HepG2 (cell line): ENCODE results near the gene SPTY2D1. TPM values are rescaled to one million over a fixed set of nuclear protein-coding genes. Genes with fewer than 3 reads are reported as not detected.

Source experiments
- ELF3 ChIP-seq: IDR thresholded peaks from 2 replicates; pipeline ENCODE4 v1.6.1; 2016; ENCODE audit warnings: missing genetic modification reagents, missing compliant biosample characterization
- GATAD2A ChIP-seq: IDR thresholded peaks from 2 replicates; pipeline ENCODE4 v1.6.1; 2016
- MBD4 ChIP-seq: IDR thresholded peaks from 2 replicates; pipeline ENCODE4 v1.6.1; 2012; ENCODE audit warnings: low read length, inconsistent platforms, borderline replicate concordance
- MEIS2 ChIP-seq: sonication (generic); formaldehyde crosslinking; IDR thresholded peaks from 2 replicates; pipeline ENCODE4 v1.9.0; 2021; ENCODE audit warnings: mild to moderate bottlenecking, missing genetic modification reagents
- NPAS2 ChIP-seq: sonication (generic); formaldehyde crosslinking; IDR thresholded peaks from 2 replicates; pipeline ENCODE4 v1.8.0; 2022; ENCODE audit warnings: mild to moderate bottlenecking, missing genetic modification reagents, borderline replicate concordance
- NRL ChIP-seq: sonication (generic); formaldehyde crosslinking; IDR thresholded peaks from 2 replicates; pipeline ENCODE4 v1.5.0; 2020; ENCODE audit warnings: missing genetic modification reagents, mild to moderate bottlenecking, moderate library complexity, borderline replicate concordance
- RXRB ChIP-seq: IDR thresholded peaks from 2 replicates; pipeline ENCODE4 v1.6.1; 2016; ENCODE audit warnings: borderline replicate concordance, missing genetic modification reagents, missing compliant biosample characterization
- TGIF2 ChIP-seq: IDR thresholded peaks from 2 replicates; pipeline ENCODE4 v1.6.1; 2016; ENCODE audit warnings: control low read depth, missing compliant biosample characterization
- ZFAT ChIP-seq: sonication (generic); formaldehyde crosslinking; conservative IDR thresholded peaks from 2 replicates; pipeline ENCODE4 v1.8.1; 2023; ENCODE audit warnings: missing genetic modification reagents, inconsistent platforms
- ZFP90 ChIP-seq: sonication (generic); formaldehyde crosslinking; IDR thresholded peaks from 2 replicates; pipeline ENCODE4 v1.8.0; 2022; ENCODE audit warnings: missing genetic modification reagents, mild to moderate bottlenecking, inconsistent platforms, borderline replicate concordance
- ZNF737 ChIP-seq: sonication (generic); formaldehyde crosslinking; IDR thresholded peaks from 2 replicates; pipeline ENCODE4 v1.5.0; 2020; ENCODE audit warnings: missing genetic modification reagents, mild to moderate bottlenecking, borderline replicate concordance
- ZNF749 ChIP-seq: sonication (generic); formaldehyde crosslinking; IDR thresholded peaks from 2 replicates; pipeline ENCODE4 v1.8.0; 2022; ENCODE audit warnings: mild to moderate bottlenecking, missing genetic modification reagents, moderate library complexity, borderline replicate concordance
- polyA plus RNA-seq, 8 experiments: library from polyadenylated mRNA; depleted of rRNA in 3 of 8; stranded (reverse) in 7 of 8; unstranded in 1 of 8; fragments of >200 nt; fragmentation: Illumina TruSeq in 4 of 8; extraction: Trizol in 4 of 8; gene quantifications; 2 replicates each; pipeline versions ENCODE4 v1.2.1 to v1.2.3, GENCODE V29; 2011 to 2016; ENCODE audit warnings: low read depth in 4 of 8, missing spikeins in 1 of 8, mixed read lengths in 1 of 8; ENCODE audit not compliant: insufficient read depth in 1 of 8
- total RNA-seq, 5 experiments: library from RNA; depleted of rRNA; stranded (reverse); fragments of >200 nt; fragmentation: Illumina TruSeq; extraction: Trizol; gene quantifications; 2 replicates each; pipeline ENCODE4 v1.2.3, GENCODE V29; 2016; ENCODE audit warnings: low read depth in 1 of 5
- TF ChIP-seq, protein P1 (sequence below): sonication (generic); formaldehyde crosslinking; IDR thresholded peaks from 2 replicates; pipeline ENCODE4 v1.5.0; 2020; ENCODE audit warnings: mild to moderate bottlenecking, missing genetic modification reagents, borderline replicate concordance
- TF ChIP-seq, protein P2 (sequence below): sonication (generic); formaldehyde crosslinking; IDR thresholded peaks from 2 replicates; pipeline ENCODE4 v1.9.0; 2021; ENCODE audit warnings: mild to moderate bottlenecking, missing genetic modification reagents
- TF ChIP-seq, protein P3 (sequence below): sonication (generic); formaldehyde crosslinking; IDR thresholded peaks from 2 replicates; pipeline ENCODE4 v1.4.0; 2020; ENCODE audit warnings: missing genetic modification reagents, borderline replicate concordance
- TF ChIP-seq, protein P4 (sequence below): IDR thresholded peaks from 2 replicates; pipeline ENCODE4 v1.6.1; 2016

SPTY2D1 gene
- total and polyA plus RNA-seq, 2 of the 13 experiments (the other 11 are each of a cell fraction or from before 2014, with no cell fraction given): 6.9 to 14.8 TPM

DNA sequence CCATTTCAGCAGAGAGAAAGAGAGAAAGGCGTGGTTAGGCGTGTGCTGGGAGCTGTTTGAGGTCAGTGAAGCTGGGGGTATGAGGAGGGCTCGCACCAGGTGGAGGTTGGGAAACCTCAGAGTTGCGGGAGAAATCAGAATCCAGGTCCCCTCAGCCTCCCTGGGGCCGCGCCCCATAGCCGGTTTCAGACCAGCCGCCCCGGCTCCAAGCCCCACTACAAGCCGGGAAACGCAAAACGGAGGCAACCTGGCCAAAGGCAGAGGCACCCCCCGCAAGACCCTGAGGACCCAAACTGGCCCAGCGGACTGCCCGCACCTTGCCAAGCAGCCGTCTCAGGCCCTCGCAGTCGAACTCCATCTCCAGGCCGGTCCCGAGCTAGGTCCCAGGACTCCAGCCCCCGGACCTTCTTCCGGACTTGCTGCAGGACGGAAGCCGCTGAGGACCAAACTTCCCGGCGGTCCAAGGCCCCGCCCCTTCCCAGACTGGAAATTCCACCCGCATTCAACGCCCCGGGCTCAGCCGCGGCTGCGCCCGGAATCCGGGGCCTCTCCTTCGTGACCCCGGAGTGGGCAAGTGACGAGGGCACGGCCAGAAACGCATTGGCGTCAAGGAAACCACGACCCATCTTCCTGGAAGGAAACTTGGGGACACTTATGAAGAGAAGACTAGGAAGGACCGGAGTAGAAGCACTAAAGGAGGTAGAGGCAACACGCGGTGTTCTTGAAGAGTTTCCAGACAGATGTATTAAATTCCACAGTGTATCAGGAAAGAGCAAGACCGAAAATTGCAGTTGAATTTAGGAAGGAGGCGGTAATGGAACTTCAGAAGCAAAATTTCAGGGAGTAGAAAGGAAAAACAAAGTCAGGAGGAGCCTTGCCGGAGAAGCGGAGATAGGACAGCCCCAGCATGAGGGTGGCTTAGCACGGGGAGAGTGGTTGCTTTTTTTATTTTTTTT, 45.6 kb downstream of the SPTY2D1 start, which contains the start of gene UEVLD (continued):
- TF ChIP-seq, protein P1, sequence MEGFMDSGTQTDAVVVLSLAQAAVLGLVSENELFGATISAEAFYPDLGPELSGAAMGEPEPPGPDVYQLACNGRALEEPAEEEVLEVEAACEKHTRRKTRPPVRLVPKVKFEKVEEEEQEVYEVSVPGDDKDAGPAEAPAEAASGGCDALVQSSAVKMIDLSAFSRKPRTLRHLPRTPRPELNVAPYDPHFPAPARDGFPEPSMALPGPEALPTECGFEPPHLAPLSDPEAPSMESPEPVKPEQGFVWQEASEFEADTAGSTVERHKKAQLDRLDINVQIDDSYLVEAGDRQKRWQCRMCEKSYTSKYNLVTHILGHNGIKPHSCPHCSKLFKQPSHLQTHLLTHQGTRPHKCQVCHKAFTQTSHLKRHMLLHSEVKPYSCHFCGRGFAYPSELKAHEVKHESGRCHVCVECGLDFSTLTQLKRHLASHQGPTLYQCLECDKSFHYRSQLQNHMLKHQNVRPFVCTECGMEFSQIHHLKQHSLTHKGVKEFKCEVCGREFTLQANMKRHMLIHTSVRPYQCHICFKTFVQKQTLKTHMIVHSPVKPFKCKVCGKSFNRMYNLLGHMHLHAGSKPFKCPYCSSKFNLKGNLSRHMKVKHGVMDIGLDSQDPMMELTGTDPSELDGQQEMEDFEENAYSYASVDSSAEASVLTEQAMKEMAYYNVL (CRISPR knock-in tag): no peak
- TF ChIP-seq ZFAT (CRISPR knock-in tag) (no peak), NPAS2 (CRISPR knock-in tag) (no peak), MBD4 (no peak), ZNF737 (CRISPR knock-in tag) (no peak), MEIS2 (CRISPR knock-in tag) (0 out of 2 replicates have a peak, but pooled peaks have one; percentile 51), ELF3 (CRISPR knock-in tag) (peak; percentile 58), ZFP90 (peak; percentile 92; the same call in 1 of the 2 replicates), GATAD2A (CRISPR knock-in tag) (peak; percentile 75), RXRB (0 out of 2 replicates have a peak, but pooled peaks have one; percentile 59), NRL (CRISPR knock-in tag) (peak; percentile 58), TGIF2 (CRISPR knock-in tag) (peak; percentile 9; the same call in 1 of the 2 replicates), ZNF749 (CRISPR knock-in tag) (0 out of 2 replicates have a peak, but pooled peaks have one; percentile 81)
- TF ChIP-seq, protein P2, sequence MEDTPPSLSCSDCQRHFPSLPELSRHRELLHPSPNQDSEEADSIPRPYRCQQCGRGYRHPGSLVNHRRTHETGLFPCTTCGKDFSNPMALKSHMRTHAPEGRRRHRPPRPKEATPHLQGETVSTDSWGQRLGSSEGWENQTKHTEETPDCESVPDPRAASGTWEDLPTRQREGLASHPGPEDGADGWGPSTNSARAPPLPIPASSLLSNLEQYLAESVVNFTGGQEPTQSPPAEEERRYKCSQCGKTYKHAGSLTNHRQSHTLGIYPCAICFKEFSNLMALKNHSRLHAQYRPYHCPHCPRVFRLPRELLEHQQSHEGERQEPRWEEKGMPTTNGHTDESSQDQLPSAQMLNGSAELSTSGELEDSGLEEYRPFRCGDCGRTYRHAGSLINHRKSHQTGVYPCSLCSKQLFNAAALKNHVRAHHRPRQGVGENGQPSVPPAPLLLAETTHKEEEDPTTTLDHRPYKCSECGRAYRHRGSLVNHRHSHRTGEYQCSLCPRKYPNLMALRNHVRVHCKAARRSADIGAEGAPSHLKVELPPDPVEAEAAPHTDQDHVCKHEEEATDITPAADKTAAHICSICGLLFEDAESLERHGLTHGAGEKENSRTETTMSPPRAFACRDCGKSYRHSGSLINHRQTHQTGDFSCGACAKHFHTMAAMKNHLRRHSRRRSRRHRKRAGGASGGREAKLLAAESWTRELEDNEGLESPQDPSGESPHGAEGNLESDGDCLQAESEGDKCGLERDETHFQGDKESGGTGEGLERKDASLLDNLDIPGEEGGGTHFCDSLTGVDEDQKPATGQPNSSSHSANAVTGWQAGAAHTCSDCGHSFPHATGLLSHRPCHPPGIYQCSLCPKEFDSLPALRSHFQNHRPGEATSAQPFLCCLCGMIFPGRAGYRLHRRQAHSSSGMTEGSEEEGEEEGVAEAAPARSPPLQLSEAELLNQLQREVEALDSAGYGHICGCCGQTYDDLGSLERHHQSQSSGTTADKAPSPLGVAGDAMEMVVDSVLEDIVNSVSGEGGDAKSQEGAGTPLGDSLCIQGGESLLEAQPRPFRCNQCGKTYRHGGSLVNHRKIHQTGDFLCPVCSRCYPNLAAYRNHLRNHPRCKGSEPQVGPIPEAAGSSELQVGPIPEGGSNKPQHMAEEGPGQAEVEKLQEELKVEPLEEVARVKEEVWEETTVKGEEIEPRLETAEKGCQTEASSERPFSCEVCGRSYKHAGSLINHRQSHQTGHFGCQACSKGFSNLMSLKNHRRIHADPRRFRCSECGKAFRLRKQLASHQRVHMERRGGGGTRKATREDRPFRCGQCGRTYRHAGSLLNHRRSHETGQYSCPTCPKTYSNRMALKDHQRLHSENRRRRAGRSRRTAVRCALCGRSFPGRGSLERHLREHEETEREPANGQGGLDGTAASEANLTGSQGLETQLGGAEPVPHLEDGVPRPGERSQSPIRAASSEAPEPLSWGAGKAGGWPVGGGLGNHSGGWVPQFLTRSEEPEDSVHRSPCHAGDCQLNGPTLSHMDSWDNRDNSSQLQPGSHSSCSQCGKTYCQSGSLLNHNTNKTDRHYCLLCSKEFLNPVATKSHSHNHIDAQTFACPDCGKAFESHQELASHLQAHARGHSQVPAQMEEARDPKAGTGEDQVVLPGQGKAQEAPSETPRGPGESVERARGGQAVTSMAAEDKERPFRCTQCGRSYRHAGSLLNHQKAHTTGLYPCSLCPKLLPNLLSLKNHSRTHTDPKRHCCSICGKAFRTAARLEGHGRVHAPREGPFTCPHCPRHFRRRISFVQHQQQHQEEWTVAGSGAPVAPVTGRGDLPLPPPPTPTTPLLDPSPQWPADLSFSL: no peak
- TF ChIP-seq, protein P3, sequence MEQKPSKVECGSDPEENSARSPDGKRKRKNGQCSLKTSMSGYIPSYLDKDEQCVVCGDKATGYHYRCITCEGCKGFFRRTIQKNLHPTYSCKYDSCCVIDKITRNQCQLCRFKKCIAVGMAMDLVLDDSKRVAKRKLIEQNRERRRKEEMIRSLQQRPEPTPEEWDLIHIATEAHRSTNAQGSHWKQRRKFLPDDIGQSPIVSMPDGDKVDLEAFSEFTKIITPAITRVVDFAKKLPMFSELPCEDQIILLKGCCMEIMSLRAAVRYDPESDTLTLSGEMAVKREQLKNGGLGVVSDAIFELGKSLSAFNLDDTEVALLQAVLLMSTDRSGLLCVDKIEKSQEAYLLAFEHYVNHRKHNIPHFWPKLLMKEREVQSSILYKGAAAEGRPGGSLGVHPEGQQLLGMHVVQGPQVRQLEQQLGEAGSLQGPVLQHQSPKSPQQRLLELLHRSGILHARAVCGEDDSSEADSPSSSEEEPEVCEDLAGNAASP (CRISPR knock-in tag): peak; percentile 30; the same call in 1 of the 2 replicates
- TF ChIP-seq, protein P4, sequence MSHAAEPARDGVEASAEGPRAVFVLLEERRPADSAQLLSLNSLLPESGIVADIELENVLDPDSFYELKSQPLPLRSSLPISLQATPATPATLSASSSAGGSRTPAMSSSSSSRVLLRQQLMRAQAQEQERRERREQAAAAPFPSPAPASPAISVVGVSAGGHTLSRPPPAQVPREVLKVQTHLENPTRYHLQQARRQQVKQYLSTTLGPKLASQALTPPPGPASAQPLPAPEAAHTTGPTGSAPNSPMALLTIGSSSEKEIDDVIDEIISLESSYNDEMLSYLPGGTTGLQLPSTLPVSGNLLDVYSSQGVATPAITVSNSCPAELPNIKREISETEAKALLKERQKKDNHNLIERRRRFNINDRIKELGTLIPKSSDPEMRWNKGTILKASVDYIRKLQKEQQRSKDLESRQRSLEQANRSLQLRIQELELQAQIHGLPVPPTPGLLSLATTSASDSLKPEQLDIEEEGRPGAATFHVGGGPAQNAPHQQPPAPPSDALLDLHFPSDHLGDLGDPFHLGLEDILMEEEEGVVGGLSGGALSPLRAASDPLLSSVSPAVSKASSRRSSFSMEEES (CRISPR knock-in tag): no peak
